Brain microvascular endothelial cell (primary cell): ENCODE results near the gene BID.
A peak's percentile ranks its signal among the peaks of the same experiment; 100 is the strongest.

Experiments
- DNase-seq: peaks from one replicate; pipeline ENCODE4 v3.0.0-alpha.2; 2020
- H3K27ac ChIP-seq: fragments of 250-450 bp; sonication (Bioruptor Pico); 2 replicates; pipeline ENCODE4 v1.5.1; 2020; ENCODE audit warnings: mild to moderate bottlenecking, moderate library complexity
- H3K27me3 ChIP-seq: fragments of 250-450 bp; sonication (Bioruptor Pico); replicated peaks from 2 replicates; pipeline ENCODE4 v1.5.1; 2020; ENCODE audit warnings: mild to moderate bottlenecking
- H3K36me3 ChIP-seq: fragments of 250-450 bp; sonication (Bioruptor Pico); replicated peaks from 2 replicates; pipeline ENCODE4 v1.5.1; 2020; ENCODE audit warnings: mild to moderate bottlenecking
- H3K4me3 ChIP-seq: 2 replicates; pipeline ENCODE4 v1.5.1; 2011; ENCODE audit warnings: low read depth, mild to moderate bottlenecking, control low read depth, low read length, moderate library complexity
- CTCF ChIP-seq: IDR thresholded peaks from 2 replicates; pipeline ENCODE4 v1.5.1; 2011; ENCODE audit warnings: low read depth, mild to moderate bottlenecking, moderate library complexity, low read length, control low read depth, inconsistent platforms; ENCODE audit errors: missing control alignments
- in situ Hi-C: cut with HindIII; loops from 2 replicates; pipeline ENCODE4 v1.10.0; 2017; ENCODE audit warnings: low sequenced_read_pairs, low pct_ligation_motif_present

Gene BID

GRCh38 chr22:17774206-17774925 lies at the start of gene BID:
BID (minus strand) TSS chr22:17774469; CDS start chr22:17750116, 24,353 bp downstream.
- no peak for DNase-seq
- no peak for TF ChIP-seq CTCF
- Histone ChIP-seq H3K27me3 (no peaks in the 10 kb centered on the region), H3K27ac (no peak within 1 kb of the TSS), H3K36me3 (no peaks in the 10 kb centered on the region), H3K4me3 (peak within 1 kb of the TSS; percentile 62)
- in situ Hi-C loops = no loop called here

GRCh38 chr22:17823964-17824363 lies 49.7 kb upstream of the BID start:
- H3K27me3 ChIP-seq = no peaks in the 10 kb centered on the region
- H3K36me3 ChIP-seq = no peaks in the 10 kb centered on the region
- no peak for TF ChIP-seq CTCF
- no peak overlapping the region for H3K27ac ChIP-seq
- H3K4me3 ChIP-seq = no peak overlapping the region
- DNase-seq = no peak
- in situ Hi-C loops = no loop called here

- H3K4me3 ChIP-seq = no peak overlapping the region
- no peak overlapping the region for H3K27ac ChIP-seq
- in situ Hi-C loops = no loop called here
- TF ChIP-seq CTCF = no peak
- H3K27me3 ChIP-seq = no peaks in the 10 kb centered on the region
- no peaks in the 10 kb centered on the region for H3K36me3 ChIP-seq
- no peak for DNase-seq
Observed at GRCh38 chr22:17823226-17823625, 49.0 kb upstream of the BID start.

- H3K36me3 ChIP-seq = no peaks in the 10 kb centered on the region
- in situ Hi-C loops = no loop called here
- no peak overlapping the region for H3K4me3 ChIP-seq
- no peak for DNase-seq
- H3K27ac ChIP-seq = no peak overlapping the region
- no peaks in the 10 kb centered on the region for H3K27me3 ChIP-seq
- TF ChIP-seq CTCF = no peak
Observed at GRCh38 chr22:17822087-17822486, 47.8 kb upstream of the BID start.

GRCh38 chr22:17820879-17821439 lies 46.7 kb upstream of the BID start:
- in situ Hi-C loops = no loop called here
- Histone ChIP-seq H3K27ac (no peak overlapping the region), H3K27me3 (no peaks in the 10 kb centered on the region), H3K4me3 (no peak overlapping the region), H3K36me3 (no peaks in the 10 kb centered on the region)
- TF ChIP-seq CTCF = no peak
- no peak for DNase-seq
